Naive B cell (primary cell): ENCODE data around the gene KRTAP5-10. TPM values are rescaled to one million over a fixed set of nuclear protein-coding genes. Genes with fewer than 3 reads are reported as not detected.
"Not testable (repeated sequence)": the region's sequence is repeated elsewhere in the genome, so short reads cannot be mapped to it uniquely, and the experiment has no call there.

ENCODE experiments used
- ATAC-seq, 2 donors: fragments of 150-1000 bp; cut with Tn5 transposase; 2 replicates each; pipeline ENCODE4 v1.10.0; 2021; ENCODE audit warnings: low read depth in 2 of 2, mild to moderate bottlenecking in 2 of 2, moderate library complexity in 2 of 2
- DNase-seq: peaks from one replicate; pipeline ENCODE4 v3.0.0; 2022
- H3K27ac Mint-ChIP-seq, 6 donors: one replicate each; pipeline ENCODE4 v1.8.0; 2020 to 2022; ENCODE audit warnings: mild to moderate bottlenecking in 6 of 6, mixed read lengths in 6 of 6, moderate library complexity in 5 of 6, inconsistent platforms in 2 of 6
- H3K27me3 Mint-ChIP-seq, 3 donors: one replicate each; pipeline ENCODE4 v1.8.0; 2021 to 2022; ENCODE audit warnings: mixed read lengths in 3 of 3, mild to moderate bottlenecking in 1 of 3
- H3K36me3 Mint-ChIP-seq, 2 donors: one replicate each; pipeline ENCODE4 v1.8.0; 2020 to 2022; ENCODE audit warnings: mixed read lengths in 2 of 2, inconsistent platforms in 1 of 2, mild to moderate bottlenecking in 1 of 2
- H3K4me1 Mint-ChIP-seq, 3 donors: one replicate each; pipeline ENCODE4 v1.8.0; 2020 to 2022; ENCODE audit warnings: mixed read lengths in 3 of 3, inconsistent platforms in 1 of 3, mild to moderate bottlenecking in 1 of 3, moderate library complexity in 1 of 3
- H3K4me3 Mint-ChIP-seq, 8 donors: one replicate each; pipeline ENCODE4 v1.8.0; 2020 to 2022; ENCODE audit warnings: mild to moderate bottlenecking in 8 of 8, mixed read lengths in 8 of 8, moderate library complexity in 8 of 8, inconsistent platforms in 2 of 8
- H3K9me3 Mint-ChIP-seq, 7 donors: one replicate each; pipeline ENCODE4 v1.8.0; 2020 to 2022; ENCODE audit warnings: mixed read lengths in 7 of 7, mild to moderate bottlenecking in 5 of 7, inconsistent platforms in 2 of 7, moderate library complexity in 1 of 7
- polyA plus RNA-seq, 6 donors: library from polyadenylated mRNA; unstranded; fragments of 300-500 nt; fragmentation: Illumina TruSeq; gene quantifications; one replicate each; pipeline ENCODE4 v1.2.3, GENCODE V29; 2021; ENCODE audit warnings: low read depth in 6 of 6

Gene KRTAP5-10
- polyA plus RNA-seq, 6 donors from 2014 or later, result not detected

- DNase-seq, H3K9me3 Mint-ChIP-seq, H3K4me1 Mint-ChIP-seq, ATAC-seq, H3K4me3 Mint-ChIP-seq, H3K27ac Mint-ChIP-seq, H3K36me3 Mint-ChIP-seq: not testable (repeated sequence)
- H3K27me3 Mint-ChIP-seq, result peaks cover 23 to 48% (median 43%) of the 10 kb centered on the region in 3 donors
Measured at GRCh38 chr11:71567633-71568032, 2.3 kb downstream of the KRTAP5-10 start.

GRCh38 chr11:71568704-71569349 is 3.5 kb downstream of the KRTAP5-10 start:
- H3K4me3 Mint-ChIP-seq, result no peak overlapping the region
- no peaks in the 10 kb centered on the region for H3K36me3 Mint-ChIP-seq
- H3K27ac Mint-ChIP-seq, result no peak overlapping the region
- H3K4me1 Mint-ChIP-seq, result no peaks in the 10 kb centered on the region
- no peaks in the 10 kb centered on the region for H3K9me3 Mint-ChIP-seq
- H3K27me3 Mint-ChIP-seq, result peaks cover 13 to 41% (median 36%) of the 10 kb centered on the region in 3 donors
- ATAC-seq, result no peak
- no peak for DNase-seq

- not testable (repeated sequence) for H3K9me3 Mint-ChIP-seq, DNase-seq, H3K4me1 Mint-ChIP-seq, ATAC-seq, H3K4me3 Mint-ChIP-seq, H3K36me3 Mint-ChIP-seq, H3K27ac Mint-ChIP-seq
- peaks cover 20 to 23% (median 22%) of the 10 kb centered on the region in 3 donors for H3K27me3 Mint-ChIP-seq
Measured at GRCh38 chr11:71571101-71571850, 5.9 kb downstream of the KRTAP5-10 start.

GRCh38 chr11:71572811-71573210 is 7.4 kb downstream of the KRTAP5-10 start:
- Mint-ChIP-seq H3K9me3 (no peaks in the 10 kb centered on the region), H3K4me1 (no peaks in the 10 kb centered on the region)
- no peak for ATAC-seq

GRCh38 chr11:71574418-71574817 is 9.1 kb downstream of the KRTAP5-10 start:
- no peak overlapping the region for H3K4me3 Mint-ChIP-seq
- no peaks in the 10 kb centered on the region for H3K4me1 Mint-ChIP-seq
- DNase-seq (no peak), ATAC-seq (no peak)
- H3K27me3 Mint-ChIP-seq, result peaks cover 13 to 17% (median 17%) of the 10 kb centered on the region in 3 donors
- no peak overlapping the region for H3K27ac Mint-ChIP-seq
- H3K36me3 Mint-ChIP-seq, result no peaks in the 10 kb centered on the region
- H3K9me3 Mint-ChIP-seq, result no peaks in the 10 kb centered on the region

More at GRCh38 chr11:71572811-71573210, 7.4 kb downstream of the KRTAP5-10 start:
- Mint-ChIP-seq H3K27me3 (peaks cover 13 to 17% (median 17%) of the 10 kb centered on the region in 3 donors), H3K27ac (no peak overlapping the region), H3K36me3 (no peaks in the 10 kb centered on the region), H3K4me3 (no peak overlapping the region)
- DNase-seq, result no peak

GRCh38 chr11:71575723-71576424 is 10.5 kb downstream of the KRTAP5-10 start:
- DNase-seq, result no peak
- Mint-ChIP-seq H3K36me3 (no peaks in the 10 kb centered on the region), H3K27me3 (peaks cover 12 to 18% (median 13%) of the 10 kb centered on the region in 3 donors), H3K9me3 (no peaks in the 10 kb centered on the region), H3K4me1 (no peaks in the 10 kb centered on the region), H3K4me3 (no peak overlapping the region), H3K27ac (no peak overlapping the region)
- ATAC-seq, result no peak

- ATAC-seq, H3K4me3 Mint-ChIP-seq, H3K4me1 Mint-ChIP-seq, DNase-seq, H3K9me3 Mint-ChIP-seq, H3K36me3 Mint-ChIP-seq, H3K27ac Mint-ChIP-seq: not testable (repeated sequence)
- H3K27me3 Mint-ChIP-seq, result peaks cover 15 to 27% (median 18%) of the 10 kb centered on the region in 3 donors
Measured at GRCh38 chr11:71576688-71577465, 11.5 kb downstream of the KRTAP5-10 start.

- DNase-seq (no peak), ATAC-seq (no peak)
- no peaks in the 10 kb centered on the region for H3K9me3 Mint-ChIP-seq
- H3K4me3 Mint-ChIP-seq, result no peak overlapping the region
- no peaks in the 10 kb centered on the region for H3K36me3 Mint-ChIP-seq
- no peak overlapping the region for H3K27ac Mint-ChIP-seq
- H3K4me1 Mint-ChIP-seq, result no peaks in the 10 kb centered on the region
- peaks cover 15 to 28% (median 19%) of the 10 kb centered on the region in 3 donors for H3K27me3 Mint-ChIP-seq
Measured at GRCh38 chr11:71577469-71578004, 12.2 kb downstream of the KRTAP5-10 start.

- DNase-seq, H3K4me1 Mint-ChIP-seq, H3K36me3 Mint-ChIP-seq, H3K27ac Mint-ChIP-seq, H3K4me3 Mint-ChIP-seq, ATAC-seq, H3K9me3 Mint-ChIP-seq: not testable (repeated sequence)
- peaks cover 24 to 37% (median 32%) of the 10 kb centered on the region in 3 donors for H3K27me3 Mint-ChIP-seq
Measured at GRCh38 chr11:71579513-71579912, 14.2 kb downstream of the KRTAP5-10 start.

- H3K27ac Mint-ChIP-seq, result peak overlapping the region in 1 of 6 donors; percentile 73
Measured at GRCh38 chr11:71580057-71581003, 15.0 kb downstream of the KRTAP5-10 start.

GRCh38 chr11:71581826-71582225 is 16.5 kb downstream of the KRTAP5-10 start:
- H3K9me3 Mint-ChIP-seq, result no peaks in the 10 kb centered on the region
- ATAC-seq, result no peak
- H3K27me3 Mint-ChIP-seq, result peaks cover 22 to 48% (median 41%) of the 10 kb centered on the region in 3 donors
- H3K36me3 Mint-ChIP-seq, result no peaks in the 10 kb centered on the region
- no peaks in the 10 kb centered on the region for H3K4me1 Mint-ChIP-seq
- DNase-seq, result no peak
- H3K27ac Mint-ChIP-seq, result peak overlapping the region in 1 of 6 donors; percentile 9
- no peak overlapping the region for H3K4me3 Mint-ChIP-seq

More at GRCh38 chr11:71580057-71581003, 15.0 kb downstream of the KRTAP5-10 start:
- ATAC-seq (no peak), DNase-seq (peak; percentile 7)
- Mint-ChIP-seq H3K9me3 (no peaks in the 10 kb centered on the region), H3K36me3 (no peaks in the 10 kb centered on the region), H3K4me3 (peak overlapping the region in 1 of 8 donors; percentile 71), H3K4me1 (no peaks in the 10 kb centered on the region), H3K27me3 (peaks cover 30 to 45% (median 39%) of the 10 kb centered on the region in 3 donors)

- Mint-ChIP-seq H3K9me3 (no peaks in the 10 kb centered on the region), H3K4me3 (no peak within 1 kb of the TSS), H3K27ac (peak within 1 kb of the TSS in 1 of 6 donors; percentile 9), H3K27me3 (peaks cover 22 to 48% (median 41%) of the 10 kb centered on the region in 3 donors), H3K36me3 (no peaks in the 10 kb centered on the region), H3K4me1 (no peaks in the 10 kb centered on the region)
- no peak for ATAC-seq
- no peak for DNase-seq
Measured at GRCh38 chr11:71582309-71582895, 17.0 kb downstream of the KRTAP5-10 start, which contains the start of gene KRTAP5-11. KRTAP5-11 (minus strand) TSS chr11:71582875; CDS start chr11:71582837, 38 bp downstream.
